Neural progenitor cell (in vitro differentiated cells): ENCODE measurements around the gene ARF5.

Experiments used
- EZH2 ChIP-seq: fragments of 200-600 bp; sonication (generic); IDR thresholded peaks from 2 replicates; pipeline ENCODE4 v1.6.1; 2017; ENCODE audit warnings: antibody characterized with exemption, mild to moderate bottlenecking, moderate library complexity
- TF ChIP-seq, protein P1 (sequence below): fragments of 200-600 bp; sonication (generic); IDR thresholded peaks from 2 replicates; pipeline ENCODE4 v1.5.1; 2017; ENCODE audit warnings: antibody characterized with exemption, mild to moderate bottlenecking

DNA sequence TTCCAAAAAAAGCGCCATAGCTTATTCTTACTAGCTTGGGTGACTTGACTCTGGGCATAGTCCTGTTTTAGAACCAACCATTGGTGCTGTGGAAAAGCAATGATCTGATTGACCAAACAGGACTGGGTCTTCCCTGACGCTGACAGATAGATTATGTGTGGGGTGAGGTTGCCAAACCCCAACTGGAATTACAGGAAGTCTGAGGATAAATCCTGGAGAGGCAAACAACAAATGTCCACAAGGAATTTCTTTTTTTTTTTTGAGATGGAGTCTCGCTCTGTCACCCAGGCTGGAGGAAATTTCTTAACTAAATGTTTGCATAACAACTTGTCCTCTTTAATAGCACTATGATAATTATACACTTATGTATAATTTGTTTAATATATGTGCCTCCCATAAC lies 22.0 kb upstream of the ARF5 start:
- TF ChIP-seq, protein P1, sequence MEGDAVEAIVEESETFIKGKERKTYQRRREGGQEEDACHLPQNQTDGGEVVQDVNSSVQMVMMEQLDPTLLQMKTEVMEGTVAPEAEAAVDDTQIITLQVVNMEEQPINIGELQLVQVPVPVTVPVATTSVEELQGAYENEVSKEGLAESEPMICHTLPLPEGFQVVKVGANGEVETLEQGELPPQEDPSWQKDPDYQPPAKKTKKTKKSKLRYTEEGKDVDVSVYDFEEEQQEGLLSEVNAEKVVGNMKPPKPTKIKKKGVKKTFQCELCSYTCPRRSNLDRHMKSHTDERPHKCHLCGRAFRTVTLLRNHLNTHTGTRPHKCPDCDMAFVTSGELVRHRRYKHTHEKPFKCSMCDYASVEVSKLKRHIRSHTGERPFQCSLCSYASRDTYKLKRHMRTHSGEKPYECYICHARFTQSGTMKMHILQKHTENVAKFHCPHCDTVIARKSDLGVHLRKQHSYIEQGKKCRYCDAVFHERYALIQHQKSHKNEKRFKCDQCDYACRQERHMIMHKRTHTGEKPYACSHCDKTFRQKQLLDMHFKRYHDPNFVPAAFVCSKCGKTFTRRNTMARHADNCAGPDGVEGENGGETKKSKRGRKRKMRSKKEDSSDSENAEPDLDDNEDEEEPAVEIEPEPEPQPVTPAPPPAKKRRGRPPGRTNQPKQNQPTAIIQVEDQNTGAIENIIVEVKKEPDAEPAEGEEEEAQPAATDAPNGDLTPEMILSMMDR, result no peak
- TF ChIP-seq EZH2, result no peak
